NOMO-1 treated with dmso at 0.1 percent for 144 hours (cell line): ENCODE measurements around the gene GSTA2.
"Not testable (repeated sequence)": the region's sequence is repeated elsewhere in the genome, so short reads cannot be mapped to it uniquely, and the experiment has no call there.

Experiments used
- DNase-seq: peaks from one replicate; lab custom pipeline; 2025; ENCODE audit not compliant: unreplicated experiment; lab: John Stamatoyannopoulos, UW

GSTA2 gene

GRCh38 chr6:52760105-52760765 lies 3.0 kb downstream of the GSTA2 start:
- DNase-seq, result peak; percentile 8

GRCh38 chr6:52759085-52759484 lies 4.2 kb downstream of the GSTA2 start:
- no peak for DNase-seq

GRCh38 chr6:52757651-52758338 lies 5.5 kb downstream of the GSTA2 start:
- not testable (repeated sequence) for DNase-seq

GRCh38 chr6:52754443-52754842 lies 8.8 kb downstream of the GSTA2 start:
- DNase-seq, result no peak

- not testable (repeated sequence) for DNase-seq
Observed at GRCh38 chr6:52753137-52753536, 10.1 kb downstream of the GSTA2 start.

GRCh38 chr6:52752310-52752709 lies 11.0 kb downstream of the GSTA2 start:
- no peak for DNase-seq

GRCh38 chr6:52749556-52750152 lies 13.6 kb downstream of the GSTA2 start:
- DNase-seq, result no peak

GRCh38 chr6:52747301-52747700 lies 16.0 kb downstream of the GSTA2 start:
- DNase-seq, result not testable (repeated sequence)

- DNase-seq, result no peak
Observed at GRCh38 chr6:52746213-52746612, 17.1 kb downstream of the GSTA2 start.

GRCh38 chr6:52745764-52746201 lies 17.5 kb downstream of the GSTA2 start:
- no peak for DNase-seq

- no peak for DNase-seq
Observed at GRCh38 chr6:52741872-52742271, 21.4 kb downstream of the GSTA2 start.

- DNase-seq, result no peak
Observed at GRCh38 chr6:52739627-52740026, 23.6 kb downstream of the GSTA2 start.

GRCh38 chr6:52739134-52739533 lies 24.1 kb downstream of the GSTA2 start:
- no peak for DNase-seq

GRCh38 chr6:52736145-52736544 lies 27.1 kb downstream of the GSTA2 start:
- DNase-seq, result no peak

GRCh38 chr6:52735071-52735470 lies 28.2 kb downstream of the GSTA2 start:
- DNase-seq, result no peak

- DNase-seq, result no peak
Observed at GRCh38 chr6:52734072-52734471, 29.2 kb downstream of the GSTA2 start.

- DNase-seq, result no peak
Observed at GRCh38 chr6:52733172-52733571, 30.1 kb downstream of the GSTA2 start.

- no peak for DNase-seq
Observed at GRCh38 chr6:52731719-52732118, 31.6 kb downstream of the GSTA2 start.

GRCh38 chr6:52729576-52729975 lies 33.7 kb downstream of the GSTA2 start:
- DNase-seq, result no peak

- no peak for DNase-seq
Observed at GRCh38 chr6:52728394-52728793, 34.9 kb downstream of the GSTA2 start.

GRCh38 chr6:52727908-52728307 lies 35.4 kb downstream of the GSTA2 start:
- DNase-seq, result no peak
